B cell (primary cell): ENCODE results near the gene CCDC117. TPM values are rescaled to one million over a fixed set of nuclear protein-coding genes. Genes with fewer than 3 reads are reported as not detected.
A peak's percentile ranks its signal among the peaks of the same experiment; 100 is the strongest.

Experiments used
- ATAC-seq: fragments of 200-7000 bp; cut with Tn5 transposase; one replicate; pipeline ENCODE4 v1.10.0; 2021; ENCODE audit warnings: low read depth, mild to moderate bottlenecking, moderate number of reproducible peaks, moderate library complexity
- CTCF ChIA-PET: fragments of 350-600 bp; sonication (Branson Sonifier 250); formaldehyde crosslinking; loops from one replicate; lab custom pipeline; 2021; ENCODE audit warnings: antibody characterized with exemption, inconsistent platforms; lab: Charles Lee
- POLR2A ChIA-PET: fragments of 350-600 bp; sonication (Branson Sonifier 250); formaldehyde crosslinking; loops from one replicate; lab custom pipeline; 2021; ENCODE audit warnings: antibody characterized with exemption; lab: Charles Lee
- DNase-seq: peaks from one replicate; pipeline ENCODE4 v3.0.0; 2013
- H2AFZ ChIP-seq: 2 replicates; pipeline ENCODE4 v1.6.1; 2012; ENCODE audit warnings: mild to moderate bottlenecking, low read depth, low read length; ENCODE audit not compliant: insufficient read depth, poor library complexity, severe bottlenecking
- H3K27ac ChIP-seq, 2 donors: 1 replicate in 1 of 2; 2 replicates in 1 of 2; pipeline ENCODE4 v1.5.1; 2012 to 2013; ENCODE audit warnings: low read length in 2 of 2, mild to moderate bottlenecking in 2 of 2, moderate library complexity in 1 of 2
- H3K27me3 ChIP-seq, 4 experiments: fragments of 200-600 bp in 1 of 4; sonication (generic) in 1 of 4; replicated peaks in 1 of 4; 1 replicate in 2 of 4; 2 replicates in 2 of 4; pipeline versions ENCODE4 v1.6.1 to v1.7.0; 2013 to 2016; ENCODE audit warnings: low read length in 3 of 4, mild to moderate bottlenecking in 2 of 4, mixed read lengths in 1 of 4, moderate library complexity in 1 of 4; ENCODE audit not compliant: insufficient read depth in 4 of 4, control insufficient read depth in 3 of 4; ENCODE audit errors: control extremely low read depth in 1 of 4
- H3K36me3 ChIP-seq, 2 experiments: replicated peaks in 1 of 2; 1 replicate in 1 of 2; 2 replicates in 1 of 2; pipeline versions ENCODE4 v1.6.1 to v1.7.1; 2013; ENCODE audit warnings: low read length in 1 of 2; ENCODE audit not compliant: insufficient read depth in 2 of 2, control insufficient read depth in 1 of 2; ENCODE audit errors: control extremely low read depth in 1 of 2, extremely low read depth in 1 of 2
- H3K4me1 ChIP-seq, 2 donors: fragments of 200-600 bp in 1 of 2; sonication (generic) in 1 of 2; 1 replicate in 1 of 2; 2 replicates in 1 of 2; pipeline versions ENCODE4 v1.5.1 to v1.6.1; 2013 to 2017; ENCODE audit warnings: low read length in 2 of 2; ENCODE audit not compliant: control insufficient read depth in 2 of 2, insufficient read depth in 2 of 2
- H3K4me2 ChIP-seq: replicated peaks from 2 replicates; pipeline ENCODE3; 2012; ENCODE audit warnings: mild to moderate bottlenecking, low read depth, low read length; ENCODE audit not compliant: poor library complexity, severe bottlenecking
- H3K4me3 ChIP-seq, 5 experiments: fragments of 200-600 bp in 1 of 5; sonication (generic) in 1 of 5; 1 replicate in 3 of 5; 2 replicates in 2 of 5; pipeline versions ENCODE4 v1.5.1 to v1.7.0; 2011 to 2016; ENCODE audit warnings: low read length in 4 of 5, mild to moderate bottlenecking in 4 of 5, low read depth in 2 of 5, control low read depth in 1 of 5, moderate library complexity in 1 of 5; ENCODE audit not compliant: insufficient read depth in 1 of 5; ENCODE audit errors: control extremely low read depth in 1 of 5, extremely low read depth in 1 of 5
- H3K79me2 ChIP-seq: fragments of 200-600 bp; sonication (generic); one replicate; pipeline ENCODE4 v1.6.0; 2016; ENCODE audit warnings: low read length; ENCODE audit not compliant: control insufficient read depth, insufficient read depth
- H3K9ac ChIP-seq: fragments of 200-600 bp; sonication (generic); 2 replicates; pipeline ENCODE4 v1.6.1; 2017; ENCODE audit warnings: mild to moderate bottlenecking, low read length, moderate library complexity
- H3K9me3 ChIP-seq, 3 donors: one replicate each; pipeline versions ENCODE4 v1.6.1 to v1.7.1; 2013; ENCODE audit warnings: low read length in 2 of 3; ENCODE audit not compliant: control insufficient read depth in 2 of 3, insufficient read depth in 1 of 3; ENCODE audit errors: control extremely low read depth in 1 of 3
- H4K20me1 ChIP-seq: 2 replicates; pipeline ENCODE4 v1.6.0; 2012; ENCODE audit warnings: mild to moderate bottlenecking, low read length; ENCODE audit not compliant: insufficient read depth, control insufficient read depth, poor library complexity, severe bottlenecking
- H3K27ac Mint-ChIP-seq: one replicate; pipeline ENCODE4 v1.8.0; 2021; ENCODE audit warnings: mixed read lengths
- H3K27me3 Mint-ChIP-seq: one replicate; pipeline ENCODE4 v1.8.0; 2021; ENCODE audit warnings: mixed read lengths
- H3K4me1 Mint-ChIP-seq: one replicate; pipeline ENCODE4 v1.8.0; 2021; ENCODE audit warnings: mixed read lengths
- H3K4me3 Mint-ChIP-seq: one replicate; pipeline ENCODE4 v1.8.0; 2021; ENCODE audit warnings: mixed read lengths
- H3K9me3 Mint-ChIP-seq: one replicate; pipeline ENCODE4 v1.8.0; 2022; ENCODE audit warnings: mixed read lengths; ENCODE audit not compliant: insufficient read depth
- EZH2 ChIP-seq: IDR thresholded peaks from 2 replicates; pipeline ENCODE4 v1.6.1; 2012; ENCODE audit warnings: borderline replicate concordance, low read depth, mild to moderate bottlenecking, moderate library complexity, low read length; ENCODE audit not compliant: insufficient read depth, poor library complexity, severe bottlenecking
- WGBS: methylation state at CpG from one replicate; pipeline ENCODE4 v1.1.5; 2013; ENCODE audit warnings: missing lambda C conversion rate; ENCODE audit not compliant: insufficient coverage; 5-methylcytosine and 5-hydroxymethylcytosine counted together
- intact Hi-C: fragments of 100-400 bp; cut with micrococcal nuclease; formaldehyde crosslinking; loops from one replicate; pipeline ENCODE4 v1.10.0; 2022
- polyA plus RNA-seq: library from polyadenylated mRNA; depleted of rRNA; stranded (reverse); fragments of >200 nt; gene quantifications from 2 replicates; pipeline ENCODE4 v1.2.3, GENCODE V29; 2012
- total RNA-seq, 2 donors: library from RNA; stranded (reverse); fragments of 120-200 nt in 1 of 2; gene quantifications; 1 replicate in 1 of 2; 2 replicates in 1 of 2; pipeline versions ENCODE4 v1.2.3 to v1.2.4, GENCODE V29; 2013 to 2022
- TF ChIP-seq, protein P1 (sequence below): fragments of 200-600 bp; IDR thresholded peaks from one replicate; pipeline ENCODE4 v1.8.0; 2022; ENCODE audit warnings: antibody characterized with exemption, mild to moderate bottlenecking

Gene CCDC117
- total and polyA plus RNA-seq, 2 donors (not counting 1 experiment from before 2014, with no cell fraction given) = 7.7 to 25.6 TPM

- Histone ChIP-seq H3K4me2 (no peak overlapping the region), H3K9ac (no peak overlapping the region), H3K4me3 (no peak overlapping the region), H3K4me1 (peaks cover 13 to 18% of the 10 kb centered on the region in 2 donors), H3K9me3 (no peaks in the 10 kb centered on the region), H3K27ac (no peak overlapping the region), H3K79me2 (peaks cover 15% of the 10 kb centered on the region), H3K36me3 (peaks cover 0 to 2% of the 10 kb centered on the region in 2 experiments), H3K27me3 (no peaks in the 10 kb centered on the region), H4K20me1 (peaks cover 15% of the 10 kb centered on the region), H2AFZ (no peak overlapping the region)
- TF ChIP-seq EZH2 = no peak
- TF ChIP-seq, protein P1, sequence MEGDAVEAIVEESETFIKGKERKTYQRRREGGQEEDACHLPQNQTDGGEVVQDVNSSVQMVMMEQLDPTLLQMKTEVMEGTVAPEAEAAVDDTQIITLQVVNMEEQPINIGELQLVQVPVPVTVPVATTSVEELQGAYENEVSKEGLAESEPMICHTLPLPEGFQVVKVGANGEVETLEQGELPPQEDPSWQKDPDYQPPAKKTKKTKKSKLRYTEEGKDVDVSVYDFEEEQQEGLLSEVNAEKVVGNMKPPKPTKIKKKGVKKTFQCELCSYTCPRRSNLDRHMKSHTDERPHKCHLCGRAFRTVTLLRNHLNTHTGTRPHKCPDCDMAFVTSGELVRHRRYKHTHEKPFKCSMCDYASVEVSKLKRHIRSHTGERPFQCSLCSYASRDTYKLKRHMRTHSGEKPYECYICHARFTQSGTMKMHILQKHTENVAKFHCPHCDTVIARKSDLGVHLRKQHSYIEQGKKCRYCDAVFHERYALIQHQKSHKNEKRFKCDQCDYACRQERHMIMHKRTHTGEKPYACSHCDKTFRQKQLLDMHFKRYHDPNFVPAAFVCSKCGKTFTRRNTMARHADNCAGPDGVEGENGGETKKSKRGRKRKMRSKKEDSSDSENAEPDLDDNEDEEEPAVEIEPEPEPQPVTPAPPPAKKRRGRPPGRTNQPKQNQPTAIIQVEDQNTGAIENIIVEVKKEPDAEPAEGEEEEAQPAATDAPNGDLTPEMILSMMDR = no peak
- DNase-seq = no peak
- intact Hi-C loops = no loop called here
- H3K4me1 Mint-ChIP-seq = peaks cover 10% of the 10 kb centered on the region
- WGBS = over 99% methylated on average over 13 of the region's 14 CpGs
- POLR2A ChIA-PET = no interaction called here
- H3K9me3 Mint-ChIP-seq = no peaks in the 10 kb centered on the region
- CTCF ChIA-PET = interaction anchor here (0.7 kb wide), 1 partner anchor 8 kb away, joined by 3 read pairs; no protein-coding TSS in a partner anchor
- H3K27me3 Mint-ChIP-seq = no peaks in the 10 kb centered on the region
- H3K27ac Mint-ChIP-seq = no peak overlapping the region
- ATAC-seq = no peak
- H3K4me3 Mint-ChIP-seq = no peak overlapping the region
Measured at GRCh38 chr22:28769394-28770085, 3.0 kb upstream of the CCDC117 start.

DNA sequence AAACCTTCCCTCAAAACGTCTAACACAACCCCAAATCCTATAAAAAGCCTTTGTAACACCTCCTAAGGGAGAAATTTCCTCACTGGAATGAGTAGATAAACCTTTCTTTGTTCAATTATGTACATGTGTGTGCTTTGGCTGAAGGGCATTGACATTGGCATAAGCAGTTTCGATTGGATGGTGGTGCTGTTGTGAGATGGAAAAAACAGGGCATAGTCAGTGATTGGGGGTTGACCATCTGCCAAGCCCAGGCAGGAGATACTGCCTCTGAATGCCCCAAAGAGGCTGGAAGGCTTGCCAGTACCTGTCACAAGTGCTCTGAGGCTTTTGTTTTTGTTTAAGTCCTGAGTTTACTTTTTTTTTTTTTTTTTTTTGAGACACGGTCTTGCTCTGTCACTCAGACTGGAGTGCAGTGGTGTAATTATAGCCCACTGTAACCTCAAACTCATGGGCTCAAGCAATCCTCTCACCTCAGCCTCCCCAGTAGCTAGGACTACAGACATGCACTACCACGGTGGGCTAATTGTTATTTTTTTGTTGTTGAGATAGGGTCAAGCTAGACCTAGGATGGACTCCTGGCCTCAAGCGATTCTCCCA lies 1.2 kb upstream of the CCDC117 start:
- Histone ChIP-seq H3K9me3 (no peaks in the 10 kb centered on the region), H4K20me1 (peaks cover 32% of the 10 kb centered on the region), H3K27me3 (no peaks in the 10 kb centered on the region), H3K27ac (no peak overlapping the region), H3K4me1 (peaks cover 19 to 24% of the 10 kb centered on the region in 2 donors), H2AFZ (no peak overlapping the region), H3K4me2 (no peak overlapping the region), H3K9ac (no peak overlapping the region), H3K4me3 (no peak overlapping the region), H3K79me2 (peaks cover 33% of the 10 kb centered on the region), H3K36me3 (peaks cover 3 to 12% of the 10 kb centered on the region in 2 experiments)
- no peaks in the 10 kb centered on the region for H3K9me3 Mint-ChIP-seq
- CTCF ChIA-PET = interaction anchor here (1.2 kb wide), 1 partner anchor 15 kb away, joined by 4 read pairs; no protein-coding TSS in a partner anchor
- H3K4me3 Mint-ChIP-seq = peak overlapping the region; percentile 17
- intact Hi-C loops = no loop called here
- no peaks in the 10 kb centered on the region for H3K27me3 Mint-ChIP-seq
- WGBS = 82% methylated on average over 1 of the region's 5 CpGs
- DNase-seq (no peak), ATAC-seq (no peak)
- no peak for TF ChIP-seq EZH2
- TF ChIP-seq, protein P1 = no peak
- POLR2A ChIA-PET = no interaction called here
- H3K27ac Mint-ChIP-seq = peak overlapping the region; percentile 71
- H3K4me1 Mint-ChIP-seq = peaks cover 19% of the 10 kb centered on the region
